ENCODE measurements around the gene IL7R. TPM values are rescaled to one million over a fixed set of nuclear protein-coding genes. Genes with fewer than 3 reads are reported as not detected.

The IL7R gene
- total RNA-seq, 2 experiments from 2014 or later = 10.4 to 30.7 TPM

Other genes with a start within 250 kb of the IL7R start
- gene SPEF2, start 239.0 kb upstream of the IL7R start, total RNA-seq = 10 to 100 TPM in 1 of 2 experiments, 1 to 10 TPM in 1; 5.6 to 14.1 TPM
- gene CAPSL, start 81.7 kb downstream of the IL7R start, total RNA-seq = under 1 TPM in 1 of 2 experiments, not detected in 1; 0.47 TPM
- gene UGT3A1, start 134.5 kb downstream of the IL7R start, total RNA-seq = not detected
- under 1 TPM; 0.35 to 0.79 TPM for gene UGT3A2, start 210.0 kb downstream of the IL7R start, total RNA-seq

Data from activated CD8-positive, alpha-beta memory T cell treated with anti-CD3 and anti-CD28 coated beads, Interleukin-2, amount 10 ng/mL, durations not matched to agents 7 days and 5 days (primary cell).